Loucy (cell line): ENCODE data around the gene CCDC12.

Source experiments
- EZH2phosphoT487 ChIP-seq: fragments of 200-600 bp; IDR thresholded peaks from 2 replicates; pipeline ENCODE4 v1.6.1; 2018; ENCODE audit warnings: antibody characterized with exemption, mild to moderate bottlenecking, moderate library complexity, borderline replicate concordance
- TF ChIP-seq, protein P1 (sequence below): fragments of 200-600 bp; sonication (generic); conservative IDR thresholded peaks from 2 replicates; pipeline ENCODE4 v1.5.1; 2014; ENCODE audit warnings: mild to moderate bottlenecking, antibody characterized with exemption, low read length

DNA sequence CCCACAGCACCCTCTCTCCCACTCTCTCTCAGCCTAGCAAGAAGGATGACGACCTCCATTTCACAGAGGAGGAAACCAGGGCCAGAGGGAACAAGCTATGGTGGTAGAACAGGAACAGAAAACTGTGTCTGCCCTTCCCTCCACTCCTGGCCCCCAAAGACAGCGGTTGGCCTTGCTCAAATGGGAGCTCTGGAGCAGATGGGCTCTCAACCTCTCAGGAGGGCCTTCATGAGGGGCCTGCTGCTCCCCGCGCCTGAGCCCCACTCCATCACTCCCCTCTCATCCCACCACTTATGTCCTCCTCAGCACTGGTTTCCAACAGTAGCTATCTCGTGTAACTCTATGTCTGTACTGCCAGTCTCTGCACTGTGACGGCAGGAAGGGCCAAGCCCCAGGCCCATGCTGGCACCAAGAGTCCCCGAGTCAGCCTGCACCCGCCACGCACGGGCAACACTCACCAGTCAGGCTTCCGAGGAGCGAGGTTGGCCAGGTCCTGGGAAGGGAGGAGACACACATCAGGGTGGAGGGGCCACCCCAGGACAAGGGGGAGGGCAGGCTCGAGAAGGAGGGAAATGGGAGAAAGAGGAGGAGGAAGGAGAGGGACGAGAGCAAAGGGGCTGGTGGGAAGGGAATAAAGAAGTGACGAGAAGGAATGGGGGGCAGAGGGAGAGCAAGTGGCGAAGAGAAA, 53.5 kb downstream of the CCDC12 start:
- TF ChIP-seq, protein P1, sequence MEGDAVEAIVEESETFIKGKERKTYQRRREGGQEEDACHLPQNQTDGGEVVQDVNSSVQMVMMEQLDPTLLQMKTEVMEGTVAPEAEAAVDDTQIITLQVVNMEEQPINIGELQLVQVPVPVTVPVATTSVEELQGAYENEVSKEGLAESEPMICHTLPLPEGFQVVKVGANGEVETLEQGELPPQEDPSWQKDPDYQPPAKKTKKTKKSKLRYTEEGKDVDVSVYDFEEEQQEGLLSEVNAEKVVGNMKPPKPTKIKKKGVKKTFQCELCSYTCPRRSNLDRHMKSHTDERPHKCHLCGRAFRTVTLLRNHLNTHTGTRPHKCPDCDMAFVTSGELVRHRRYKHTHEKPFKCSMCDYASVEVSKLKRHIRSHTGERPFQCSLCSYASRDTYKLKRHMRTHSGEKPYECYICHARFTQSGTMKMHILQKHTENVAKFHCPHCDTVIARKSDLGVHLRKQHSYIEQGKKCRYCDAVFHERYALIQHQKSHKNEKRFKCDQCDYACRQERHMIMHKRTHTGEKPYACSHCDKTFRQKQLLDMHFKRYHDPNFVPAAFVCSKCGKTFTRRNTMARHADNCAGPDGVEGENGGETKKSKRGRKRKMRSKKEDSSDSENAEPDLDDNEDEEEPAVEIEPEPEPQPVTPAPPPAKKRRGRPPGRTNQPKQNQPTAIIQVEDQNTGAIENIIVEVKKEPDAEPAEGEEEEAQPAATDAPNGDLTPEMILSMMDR: no peak
- no peak for TF ChIP-seq EZH2phosphoT487
